ENCODE measurements around the gene GFY.

Gene GFY

DNA sequence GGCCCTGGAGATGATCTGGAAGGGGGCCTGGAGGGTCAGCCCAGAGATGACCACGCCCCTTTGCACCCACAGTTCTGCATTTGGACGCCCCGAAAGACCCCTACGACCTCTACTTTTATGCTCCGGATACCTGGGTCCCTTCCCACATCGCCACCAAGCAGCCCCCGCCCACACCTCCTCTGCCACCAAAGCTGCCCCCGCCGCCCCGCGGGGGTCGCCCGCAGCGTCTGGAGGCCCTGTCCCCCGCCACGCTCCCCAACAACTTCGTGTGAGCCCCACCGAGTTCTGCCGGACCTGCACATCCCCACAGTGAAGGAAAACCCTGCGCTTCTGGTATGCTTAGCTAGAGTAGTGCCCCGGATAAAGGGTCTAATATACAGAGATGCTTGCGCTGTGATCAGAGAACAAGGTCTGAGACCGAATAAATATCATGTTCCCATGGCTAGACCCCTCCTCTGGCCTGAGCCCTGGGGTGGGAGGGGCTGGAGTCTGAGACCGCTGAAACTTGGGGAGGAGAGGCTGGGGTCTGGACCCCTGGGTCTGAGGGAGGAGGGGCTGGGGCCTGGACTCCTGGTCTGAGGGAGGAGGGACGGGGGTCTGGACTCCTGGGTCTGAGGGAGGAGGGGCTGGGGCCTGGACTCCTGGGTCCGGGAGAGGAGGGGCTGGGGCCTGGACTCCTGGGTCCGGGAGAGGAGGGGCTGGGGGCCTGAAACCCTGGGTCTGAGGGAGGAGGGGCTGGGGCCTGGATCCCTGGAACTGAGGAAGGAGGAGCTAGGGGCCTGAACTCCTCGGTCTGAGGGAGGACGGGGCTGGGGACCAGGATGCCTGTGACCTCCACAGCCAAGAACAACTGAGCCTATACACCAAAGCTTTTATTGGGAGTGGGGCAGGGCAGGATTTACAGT, 3.6 kb downstream of the GFY start:
- no peak for DNase-seq (ENCODE audit: low spot score)

DNA sequence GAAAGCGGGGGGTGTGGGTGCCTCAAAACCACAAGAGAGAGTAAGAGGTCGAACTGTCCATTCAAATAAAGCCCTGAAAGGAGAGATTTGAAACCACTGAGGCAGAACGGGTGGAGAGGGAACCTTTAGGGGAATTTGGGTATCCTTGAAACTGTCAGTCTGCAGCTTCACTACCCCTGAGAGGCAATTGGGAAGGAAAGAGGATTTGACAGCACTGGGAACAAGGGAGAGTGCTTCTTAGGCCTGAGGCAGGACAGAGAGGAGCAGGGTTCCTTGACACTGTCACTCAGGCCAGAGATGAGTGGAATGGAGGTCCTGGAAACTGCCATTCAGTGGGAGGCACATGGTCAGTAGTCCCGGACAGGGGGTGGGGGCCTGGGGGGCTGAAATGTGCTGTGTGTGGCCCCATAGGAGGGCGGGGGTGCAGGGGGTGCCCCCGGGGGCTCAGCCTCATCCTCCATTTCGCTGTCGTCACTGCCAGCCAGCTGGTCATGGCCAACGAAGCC, 5.0 kb downstream of the GFY start:
- DNase-seq (ENCODE audit: low spot score) = no peak

DNA sequence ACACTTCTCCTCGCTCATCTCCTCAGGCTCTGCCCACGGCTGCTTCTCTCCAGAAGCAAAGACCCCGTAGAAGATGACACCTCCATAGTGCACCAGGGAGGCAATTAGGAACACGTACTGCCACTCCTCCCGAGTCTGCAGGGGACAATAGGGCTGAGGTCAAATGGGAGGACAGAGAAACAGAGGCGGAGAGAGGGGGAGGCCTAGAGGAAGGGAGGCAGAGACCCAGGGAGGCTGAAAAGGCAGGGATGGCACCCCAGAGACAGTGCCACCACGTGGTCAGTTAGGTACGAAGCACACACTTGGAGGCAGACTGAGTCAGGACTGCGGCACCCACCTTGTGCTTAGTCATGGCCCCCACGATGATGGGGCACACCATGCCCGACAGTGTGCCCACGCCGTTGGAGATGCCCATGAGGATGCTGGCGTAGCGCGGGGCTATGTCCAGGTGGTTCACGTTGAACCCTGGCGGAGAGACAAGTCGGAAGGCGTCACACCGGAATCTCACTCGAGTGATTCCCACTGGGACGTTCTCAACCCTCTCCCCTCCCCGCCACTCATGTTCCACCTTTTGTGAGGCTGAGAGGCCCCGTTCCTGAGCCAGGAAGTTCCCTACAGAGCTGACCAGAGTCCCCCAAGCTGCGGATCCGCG, 5.6 kb downstream of the GFY start:
- DNase-seq (ENCODE audit: low spot score) = no peak

DNA sequence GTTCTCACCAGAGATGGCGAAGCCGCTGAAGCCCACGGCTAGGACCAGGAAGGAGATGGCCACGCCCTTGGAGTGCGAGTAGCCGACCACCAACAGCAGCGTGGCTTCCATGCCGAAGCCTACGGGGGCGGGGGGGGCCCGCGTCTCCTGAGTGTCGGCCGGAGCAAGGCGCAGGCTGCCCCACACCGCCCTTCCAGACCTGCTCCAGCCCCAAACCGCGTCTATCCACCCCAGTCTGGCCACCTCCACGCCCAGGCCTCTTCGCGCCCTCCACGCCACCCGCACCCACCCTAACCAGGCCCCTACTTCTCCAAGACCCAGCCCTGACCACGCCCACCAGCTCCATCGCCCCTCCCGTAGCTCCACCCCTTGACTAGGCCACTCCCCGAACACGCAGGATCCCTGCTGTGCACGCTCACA, 6.2 kb downstream of the GFY start:
- DNase-seq (ENCODE audit: low spot score) = no peak

DNA sequence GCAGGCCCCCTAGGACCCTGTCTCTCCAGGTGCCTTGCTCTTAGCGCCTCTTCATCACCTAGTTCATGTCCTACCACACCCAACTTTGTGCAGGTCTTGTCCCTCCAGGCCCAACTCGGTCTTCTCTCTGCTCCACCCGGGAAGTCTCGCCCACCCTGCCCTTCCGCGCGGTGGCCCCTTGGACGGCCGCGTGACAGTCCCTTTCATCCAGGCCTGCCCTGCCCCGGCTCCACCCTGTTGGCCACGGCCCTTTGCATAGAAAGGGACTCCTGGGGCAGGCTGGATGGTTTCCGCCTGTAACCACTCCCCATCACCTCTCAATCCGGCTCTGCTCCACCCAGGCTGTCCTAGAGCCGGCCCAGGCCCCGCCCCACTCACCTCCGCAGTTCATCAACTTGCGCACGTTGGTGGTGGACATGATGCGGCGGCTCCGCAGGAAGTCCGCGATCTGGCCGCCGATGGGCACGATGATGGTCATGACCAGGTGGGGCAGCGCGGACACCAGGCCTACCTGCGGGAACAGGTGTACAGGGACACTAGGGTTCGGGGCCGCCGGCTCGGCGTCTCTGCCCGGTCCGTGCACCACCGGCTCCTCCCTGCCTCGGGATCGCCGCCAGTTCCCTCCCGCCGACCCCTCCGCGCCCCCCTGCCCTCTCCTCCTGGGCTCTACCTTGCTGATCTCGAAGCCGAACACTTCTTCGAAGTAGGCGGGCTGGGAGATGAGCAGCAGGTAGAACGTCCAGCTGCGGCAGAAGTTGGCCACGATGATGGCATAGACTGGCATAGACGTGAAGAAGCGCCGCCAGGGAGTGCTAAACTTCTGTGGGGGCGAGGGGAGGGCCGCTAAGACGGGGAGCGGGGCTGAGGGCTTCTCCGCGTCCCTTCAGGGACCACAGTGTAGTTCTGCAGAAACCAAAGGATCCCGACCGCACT, 7.2 kb downstream of the GFY start:
- no peak for DNase-seq (ENCODE audit: low spot score)

DNA sequence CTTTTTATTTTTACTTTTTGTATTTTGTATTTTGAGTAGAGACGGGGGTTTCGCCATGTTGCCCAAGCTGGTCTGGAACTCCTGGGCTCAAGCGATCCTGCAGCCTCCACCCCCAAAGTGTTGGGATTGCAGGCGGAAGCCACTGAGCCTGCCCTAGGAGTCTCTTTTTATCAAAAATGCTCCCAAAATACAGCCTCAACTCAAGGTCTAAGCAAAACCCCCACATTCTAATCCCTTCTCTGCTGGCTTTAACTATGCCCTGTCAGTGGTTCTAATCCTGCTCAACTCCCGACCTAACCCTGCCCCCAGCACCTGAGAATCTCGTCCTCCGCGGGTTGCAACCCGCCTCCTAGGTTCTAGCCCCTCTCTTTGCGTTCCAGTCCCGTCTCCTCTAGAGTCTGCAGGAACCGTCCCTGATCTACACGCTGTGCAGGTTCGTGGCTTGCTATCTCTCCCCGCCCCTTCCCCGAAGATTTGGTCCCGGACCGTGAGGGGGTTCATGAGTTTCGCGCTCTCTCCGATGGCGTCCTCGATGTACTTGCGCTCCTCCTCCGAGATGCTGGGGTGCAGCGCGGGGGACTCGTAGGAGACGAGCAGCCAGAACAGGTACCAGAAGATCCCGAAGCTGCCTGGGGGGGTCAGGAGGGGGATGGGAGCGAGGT, 8.2 kb downstream of the GFY start:
- no peak for DNase-seq (ENCODE audit: low spot score)

DNA sequence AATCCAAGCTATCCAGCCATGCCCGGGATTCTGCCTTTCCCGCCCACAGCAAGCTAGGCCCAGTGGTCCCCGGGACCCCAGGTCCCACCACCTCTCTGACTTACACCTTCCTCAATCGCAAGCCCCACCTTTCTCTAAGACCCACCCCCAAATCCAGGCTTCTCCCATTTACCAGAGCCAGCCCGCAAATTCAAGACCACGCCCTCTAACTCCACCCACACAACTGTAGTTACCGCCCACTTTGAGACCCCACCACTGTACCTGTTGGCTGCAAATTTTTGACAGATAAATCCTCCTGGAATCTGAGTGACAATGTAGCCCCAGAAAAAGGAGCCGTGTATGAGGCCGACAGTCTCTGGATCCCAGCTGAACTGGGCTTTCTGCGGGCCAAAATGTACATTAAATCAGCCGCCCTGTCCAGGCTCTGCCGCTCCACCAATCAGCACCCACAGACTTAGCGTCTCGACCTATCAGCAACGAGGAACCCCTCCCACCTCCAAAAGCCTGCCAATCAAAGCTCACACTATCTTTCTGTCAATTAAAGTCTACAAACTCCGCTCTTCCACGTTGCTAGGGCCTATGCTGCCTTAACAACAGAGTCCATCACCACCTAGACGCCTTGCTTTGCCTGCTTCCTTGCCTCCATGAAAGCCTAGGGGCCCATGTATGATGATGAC, 9.9 kb downstream of the GFY start:
- DNase-seq (ENCODE audit: low spot score) = no peak

DNA sequence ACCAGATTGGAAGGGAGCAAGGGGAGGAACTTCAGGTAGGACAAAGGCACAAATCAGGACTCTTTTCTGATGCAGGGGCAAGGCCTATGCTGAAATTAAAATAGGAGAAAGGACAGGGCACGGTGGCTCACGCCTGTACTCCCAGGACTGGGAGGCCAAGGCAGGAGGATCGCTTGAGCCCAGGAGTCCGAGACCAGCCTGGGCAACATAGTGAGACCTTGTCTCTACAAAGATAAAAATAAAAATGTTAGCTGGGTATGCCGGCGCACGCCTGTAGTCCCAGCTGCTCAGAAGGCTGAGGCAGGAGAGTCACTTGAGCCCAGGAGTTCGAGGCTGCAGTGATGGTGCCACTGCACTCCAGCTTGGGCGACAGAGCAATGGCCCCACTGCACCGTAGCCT, 10.5 kb downstream of the GFY start:
- DNase-seq (ENCODE audit: low spot score) = no peak

DNA sequence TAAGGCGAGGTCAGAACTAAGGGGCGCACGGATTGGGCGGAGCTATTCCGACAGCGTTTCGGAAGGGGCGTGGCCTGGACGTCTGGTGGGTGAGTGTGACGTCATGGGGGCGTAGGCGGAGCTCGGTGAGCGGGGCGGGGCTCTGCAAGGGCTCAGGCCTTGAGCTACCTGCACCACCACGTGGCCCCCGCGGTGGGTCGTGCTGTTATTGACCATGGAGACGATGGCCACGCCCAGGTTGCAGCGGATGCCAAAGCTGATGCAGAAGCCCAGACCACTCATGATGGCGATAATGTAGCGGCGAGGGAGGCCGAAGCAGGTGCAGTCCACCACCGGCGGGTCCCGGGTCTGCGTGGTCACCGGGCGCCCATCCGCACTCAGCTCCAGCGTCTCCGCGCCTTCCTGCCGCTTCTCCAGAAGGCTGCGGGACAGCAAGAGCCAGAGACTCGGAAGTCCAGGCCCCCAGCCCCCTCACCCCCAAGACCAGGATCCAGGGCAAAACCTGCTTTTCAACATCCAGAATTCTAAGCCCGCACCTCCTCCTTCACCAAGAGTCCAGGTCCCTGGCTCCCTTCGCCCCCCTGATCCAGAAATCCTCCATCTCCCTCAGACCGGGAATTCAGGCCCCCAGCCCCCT, 11.3 kb downstream of the GFY start:
- DNase-seq (ENCODE audit: low spot score) = no peak

DNA sequence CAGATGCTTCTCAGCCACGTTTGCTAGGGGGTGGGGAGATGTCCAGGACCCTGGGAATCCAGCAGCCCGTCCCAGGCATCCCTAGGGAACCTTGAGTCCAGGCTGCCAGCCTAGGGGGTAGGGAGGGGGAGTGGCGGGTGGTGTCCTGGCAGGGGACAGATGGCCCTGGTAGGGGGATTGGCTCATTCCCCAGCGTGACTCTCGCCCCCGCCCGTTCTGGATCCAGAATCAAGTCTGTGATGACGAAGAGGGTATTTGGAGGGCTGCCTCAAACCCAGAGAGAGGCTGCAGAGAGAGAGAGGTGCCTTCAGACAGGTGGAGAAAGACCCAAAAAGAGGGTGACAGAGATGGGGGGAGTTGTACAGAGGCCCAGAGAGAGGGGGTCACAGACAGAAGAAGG, 12.0 kb downstream of the GFY start:
- DNase-seq (ENCODE audit: low spot score) = no peak

DNA sequence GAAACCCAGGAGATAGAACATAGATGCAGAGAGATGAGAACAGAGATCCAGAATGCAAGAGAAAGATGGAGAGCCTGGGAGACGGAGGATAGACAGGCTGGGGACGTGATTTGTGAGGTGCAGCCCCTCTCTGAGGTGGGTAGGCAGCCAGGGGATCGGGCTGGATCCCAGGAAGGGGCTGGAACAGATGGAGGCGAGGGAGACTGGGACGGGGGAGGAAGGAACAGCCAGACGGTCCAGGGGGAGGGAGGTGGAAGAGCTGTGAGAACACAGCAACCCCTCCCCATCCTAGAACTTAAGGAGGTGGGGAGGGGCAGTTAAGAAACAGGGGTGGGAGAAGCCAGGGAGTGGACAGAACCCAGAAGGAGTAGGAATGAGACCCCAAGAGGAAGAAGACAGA, 13.1 kb downstream of the GFY start:
- no peak for DNase-seq (ENCODE audit: low spot score)

DNA sequence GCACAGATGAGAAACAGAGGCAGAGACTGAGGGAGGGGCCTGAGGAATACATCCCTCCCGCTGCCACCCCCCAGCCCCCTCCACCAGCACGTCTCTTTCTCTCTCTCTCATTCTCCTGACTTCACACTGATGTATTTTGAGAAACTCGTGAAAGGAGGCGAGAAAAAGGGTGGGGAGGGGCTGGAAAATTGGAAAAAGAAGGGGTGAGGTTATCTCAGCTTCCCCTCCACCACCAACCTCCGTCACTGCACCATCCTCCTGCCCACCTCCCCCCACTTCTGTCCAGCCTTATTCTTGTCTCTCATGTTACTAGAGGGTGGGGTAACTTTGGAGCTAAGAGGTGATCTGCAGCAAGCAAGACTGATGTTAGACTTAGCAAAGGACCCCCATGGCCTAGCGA, 14.6 kb downstream of the GFY start:
- no peak for DNase-seq (ENCODE audit: low spot score)

DNA sequence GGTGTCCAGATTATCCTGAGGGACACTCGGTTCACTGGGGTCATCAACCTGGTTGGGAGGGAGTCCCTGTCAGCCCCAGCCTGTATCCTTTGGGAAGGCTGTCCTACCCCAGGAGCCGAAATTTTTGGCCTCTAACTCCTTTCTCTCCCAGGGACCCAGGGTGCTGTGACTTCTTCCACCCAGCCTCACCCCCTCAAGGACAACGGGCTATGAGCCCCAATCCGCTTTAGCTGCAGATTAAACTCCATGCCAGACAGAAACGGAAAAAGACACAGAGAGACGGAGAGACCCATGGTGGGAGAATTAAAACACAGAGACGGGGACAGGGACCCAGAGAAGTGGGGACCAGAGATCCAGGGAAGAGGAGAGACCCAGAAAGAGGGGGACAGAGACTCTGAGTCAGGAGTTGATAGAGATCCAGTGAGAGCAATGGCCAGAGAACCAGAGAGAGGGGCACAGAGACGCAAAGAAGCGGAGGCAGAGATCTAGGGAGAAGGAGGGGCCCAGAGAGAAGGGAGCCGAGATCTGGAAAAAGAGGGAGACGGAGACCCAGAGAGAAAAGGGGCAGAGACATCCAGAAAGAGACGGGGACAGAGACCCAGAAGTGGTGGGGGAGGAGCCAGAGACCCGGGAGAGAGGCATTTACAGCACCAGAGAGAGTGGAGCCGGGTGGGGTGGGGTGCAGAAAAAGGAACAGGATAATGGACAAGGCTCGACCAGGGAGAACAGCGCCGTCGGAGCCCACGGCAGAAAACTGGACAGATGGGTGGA, 15.4 kb downstream of the GFY start:
- no peak for DNase-seq (ENCODE audit: low spot score)

DNA sequence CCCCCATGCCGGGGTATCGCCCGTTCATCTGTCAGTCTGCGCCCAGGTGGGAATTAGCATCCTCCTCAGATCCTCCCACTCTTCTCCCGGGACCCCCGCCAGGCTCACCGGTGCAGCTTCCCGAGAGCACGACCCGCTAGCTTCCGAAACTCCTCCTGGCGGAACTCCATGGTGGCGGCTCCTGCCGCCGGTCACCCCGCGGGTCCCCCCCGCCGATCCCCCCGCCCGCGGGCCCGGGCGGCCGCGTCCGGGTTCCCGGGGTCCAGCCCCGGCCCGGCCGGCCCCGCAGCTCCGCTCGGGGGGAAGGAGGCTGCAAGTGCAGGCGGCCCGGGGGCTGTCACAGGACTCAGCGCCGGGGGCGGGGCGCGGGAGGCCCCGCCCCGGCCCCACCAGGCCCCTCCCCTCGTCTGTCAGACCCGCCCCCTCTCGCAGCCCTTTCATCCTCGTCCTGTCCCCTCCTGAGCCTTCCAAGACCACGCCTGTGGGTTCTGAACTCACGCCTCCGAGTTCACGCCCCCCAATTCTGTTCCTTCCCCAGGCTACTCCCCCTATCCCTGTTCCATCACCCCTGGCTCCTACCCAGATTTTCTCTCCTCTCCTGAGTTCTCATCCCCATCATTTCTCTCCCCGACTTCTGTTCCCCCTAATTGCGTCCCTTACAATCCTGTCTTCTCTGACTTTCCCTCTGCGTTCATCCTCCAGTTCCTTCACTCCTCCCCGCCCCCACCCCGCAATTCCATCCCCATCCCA, 16.2 kb downstream of the GFY start, which contains the start of gene SLC17A7:
TSS of gene SLC17A7 (minus strand) at position 318 of the 750 bp plus-strand sequence. CDS start at position 170, 148 bp downstream.
- no peak for DNase-seq (ENCODE audit: low spot score)

DNA sequence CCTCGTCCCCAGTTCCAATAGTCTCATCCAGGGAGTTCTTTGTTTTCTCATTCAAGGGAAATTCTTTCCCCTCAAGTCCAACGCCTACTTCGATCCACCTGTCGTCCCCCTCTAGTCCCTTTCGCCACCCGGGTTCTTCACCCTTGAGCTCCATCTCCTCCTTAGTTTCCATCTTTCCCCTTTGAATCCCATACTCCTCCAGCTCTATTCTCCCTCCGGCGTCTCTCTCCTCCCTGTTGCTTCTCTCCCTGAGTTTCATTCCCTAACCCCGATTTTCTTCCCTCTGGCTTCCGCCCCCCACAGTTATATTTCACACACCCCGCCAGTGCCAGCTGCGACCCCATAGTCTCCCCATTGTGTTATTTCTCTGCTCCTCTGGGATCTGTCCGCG, 16.8 kb downstream of the GFY start:
- no peak for DNase-seq (ENCODE audit: low spot score)

DNA sequence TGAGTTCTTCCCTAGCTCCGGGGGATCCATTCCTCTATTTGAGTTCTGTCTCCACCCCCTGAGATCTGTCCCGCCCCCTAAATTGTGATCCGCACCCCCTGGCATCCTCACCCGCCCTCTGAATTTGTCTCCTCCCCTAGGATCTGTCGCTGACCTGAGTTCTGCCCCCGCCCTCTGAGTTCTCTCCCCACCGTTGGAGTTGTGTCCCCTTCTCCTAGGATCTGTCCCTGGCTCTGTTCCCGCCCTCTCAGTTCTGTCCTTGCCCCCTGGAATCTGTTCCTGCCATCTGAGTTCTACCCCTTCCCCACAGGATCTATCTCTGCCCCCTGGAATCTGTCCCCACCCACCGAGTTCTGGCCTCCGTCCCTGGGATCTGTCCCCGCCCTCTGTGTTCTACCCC, 17.2 kb downstream of the GFY start:
- DNase-seq (ENCODE audit: low spot score) = no peak

DNA sequence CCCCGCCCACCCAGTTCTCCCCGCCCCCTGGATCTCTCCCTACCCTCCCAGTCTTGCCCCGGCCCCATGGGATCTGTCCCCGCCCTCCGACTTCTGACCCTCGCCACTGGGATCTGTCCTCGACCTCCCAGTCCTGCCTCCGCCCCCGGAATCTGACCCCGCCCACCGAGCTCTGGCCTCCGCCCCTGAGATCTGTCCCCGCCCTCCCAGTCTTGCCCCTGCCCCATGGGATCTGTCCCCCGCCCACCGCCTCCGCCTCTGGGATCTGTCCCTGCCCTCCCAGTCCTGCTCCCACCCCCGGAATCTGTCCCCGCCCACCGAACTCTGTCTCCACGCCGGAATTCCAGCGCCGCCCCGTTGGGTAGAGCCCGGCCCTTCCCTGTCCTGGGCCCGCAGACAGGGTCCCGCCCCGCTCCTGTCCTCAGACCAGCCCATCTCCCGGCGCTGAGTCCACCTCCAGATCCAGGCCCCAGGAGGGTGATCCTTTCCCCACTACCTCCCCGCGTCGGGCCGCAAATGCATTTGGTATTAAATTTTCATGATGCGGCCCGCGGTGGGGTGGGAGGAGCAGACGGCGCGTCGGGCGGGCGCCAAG, 17.7 kb downstream of the GFY start:
- no peak for DNase-seq (ENCODE audit: low spot score)

DNA sequence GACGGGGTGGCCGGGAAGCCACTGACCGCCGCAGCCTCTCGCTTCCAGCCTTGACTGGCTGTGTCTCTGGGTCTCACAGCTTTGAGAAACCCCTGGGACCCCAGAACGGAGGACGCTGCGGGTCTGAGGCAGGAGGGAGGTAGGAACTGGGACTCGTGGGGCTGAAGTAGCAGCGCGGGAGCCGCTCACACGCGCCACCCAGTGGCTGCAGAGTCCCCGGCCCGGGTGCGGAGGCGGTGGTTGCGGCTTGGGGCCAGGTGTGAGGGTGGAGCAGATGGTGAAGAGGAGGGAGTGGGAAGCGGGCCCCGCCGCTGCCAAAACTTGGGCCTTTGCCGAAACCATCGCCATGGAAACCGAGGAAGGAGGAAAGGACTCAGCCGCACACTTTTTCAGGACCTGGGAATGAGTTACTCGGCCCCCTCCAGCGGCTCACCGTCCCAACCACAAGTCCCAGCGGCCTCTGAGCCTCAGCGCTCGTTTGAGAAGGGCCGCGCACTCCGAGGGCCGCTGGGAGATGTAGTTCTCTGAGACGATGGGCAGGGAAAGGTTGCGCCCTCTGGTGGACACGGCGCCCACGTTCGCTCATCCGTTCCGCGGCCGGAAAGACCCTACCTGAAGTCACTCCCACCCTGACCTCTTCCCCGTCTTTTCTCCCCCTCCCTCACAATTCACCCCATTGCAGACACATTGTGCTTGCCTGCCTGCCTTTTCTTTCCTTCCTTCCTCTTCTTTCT, 18.3 kb downstream of the GFY start:
- peak; percentile 93 for DNase-seq (ENCODE audit: low spot score)
